NCI-H69 (cell line): ENCODE measurements around the gene NDUFAF5.
A peak's percentile ranks its signal among the peaks of the same experiment; 100 is the strongest.
"Not testable (repeated sequence)": the region's sequence is repeated elsewhere in the genome, so short reads cannot be mapped to it uniquely, and the experiment has no call there.

Experiments
- DNase-seq: peaks from one replicate; lab custom pipeline; 2025; lab: John Stamatoyannopoulos, UW

The NDUFAF5 gene

GRCh38 chr20:13784893-13785715 lies at the start of gene NDUFAF5, which contains the start of gene ESF1:
Gene NDUFAF5 (plus strand): TSS chr20:13785028. CDS start chr20:13785069, 41 bp downstream.
Gene ESF1 (minus strand): TSS chr20:13784919. CDS start chr20:13783140, 1,779 bp downstream.
- peak; percentile 99 for DNase-seq

- no peak for DNase-seq
Measured at GRCh38 chr20:13735826-13736225, 49.0 kb upstream of the NDUFAF5 start.

- DNase-seq, result no peak
Measured at GRCh38 chr20:13736436-13737191, 48.2 kb upstream of the NDUFAF5 start.

- not testable (repeated sequence) for DNase-seq
Measured at GRCh38 chr20:13738187-13738586, 46.6 kb upstream of the NDUFAF5 start.

- no peak for DNase-seq
Measured at GRCh38 chr20:13739731-13740649, 44.8 kb upstream of the NDUFAF5 start.

- no peak for DNase-seq
Measured at GRCh38 chr20:13741879-13742278, 42.9 kb upstream of the NDUFAF5 start.

GRCh38 chr20:13744352-13744751 lies 40.5 kb upstream of the NDUFAF5 start:
- peak; percentile 52 for DNase-seq

GRCh38 chr20:13745784-13746183 lies 39.0 kb upstream of the NDUFAF5 start:
- no peak for DNase-seq

GRCh38 chr20:13749811-13750210 lies 35.0 kb upstream of the NDUFAF5 start:
- no peak for DNase-seq

- DNase-seq, result no peak
Measured at GRCh38 chr20:13753436-13754036, 31.3 kb upstream of the NDUFAF5 start.

GRCh38 chr20:13755809-13756208 lies 29.0 kb upstream of the NDUFAF5 start:
- no peak for DNase-seq

- no peak for DNase-seq
Measured at GRCh38 chr20:13756551-13756950, 28.3 kb upstream of the NDUFAF5 start.

GRCh38 chr20:13758884-13759283 lies 25.9 kb upstream of the NDUFAF5 start:
- no peak for DNase-seq

GRCh38 chr20:13760451-13760946 lies 24.3 kb upstream of the NDUFAF5 start:
- DNase-seq, result not testable (repeated sequence)

GRCh38 chr20:13765299-13765698 lies 19.5 kb upstream of the NDUFAF5 start:
- no peak for DNase-seq

GRCh38 chr20:13765868-13766416 lies 18.9 kb upstream of the NDUFAF5 start:
- no peak for DNase-seq

GRCh38 chr20:13770141-13770540 lies 14.7 kb upstream of the NDUFAF5 start:
- DNase-seq, result no peak

GRCh38 chr20:13771853-13772453 lies 12.9 kb upstream of the NDUFAF5 start:
- peak; percentile 60 for DNase-seq

GRCh38 chr20:13772529-13772928 lies 12.3 kb upstream of the NDUFAF5 start:
- DNase-seq, result no peak

GRCh38 chr20:13775867-13776266 lies 9.0 kb upstream of the NDUFAF5 start:
- no peak for DNase-seq
